ES-I3 (cell line): ENCODE results near the gene ABCA2.
A peak's percentile ranks its signal among the peaks of the same experiment; 100 is the strongest.

Source experiments
- H3K36me3 ChIP-seq: 2 replicates; pipeline ENCODE4 v1.6.1; 2013; ENCODE audit warnings: mild to moderate bottlenecking, low read length, control low read depth, moderate library complexity; ENCODE audit not compliant: insufficient read depth
- H3K4me1 ChIP-seq: 2 replicates; pipeline ENCODE4 v1.6.1; 2013; ENCODE audit warnings: mild to moderate bottlenecking, control low read depth, low read length; ENCODE audit not compliant: insufficient read depth
- H3K9ac ChIP-seq: 2 replicates; pipeline ENCODE4 v1.6.1; 2013; ENCODE audit warnings: low read depth, mild to moderate bottlenecking, low read length, moderate library complexity
- H3K9me3 ChIP-seq: 2 replicates; pipeline ENCODE4 v1.6.1; 2013; ENCODE audit warnings: mild to moderate bottlenecking, low read length, moderate library complexity; ENCODE audit not compliant: control insufficient read depth, insufficient read depth

The ABCA2 gene

DNA sequence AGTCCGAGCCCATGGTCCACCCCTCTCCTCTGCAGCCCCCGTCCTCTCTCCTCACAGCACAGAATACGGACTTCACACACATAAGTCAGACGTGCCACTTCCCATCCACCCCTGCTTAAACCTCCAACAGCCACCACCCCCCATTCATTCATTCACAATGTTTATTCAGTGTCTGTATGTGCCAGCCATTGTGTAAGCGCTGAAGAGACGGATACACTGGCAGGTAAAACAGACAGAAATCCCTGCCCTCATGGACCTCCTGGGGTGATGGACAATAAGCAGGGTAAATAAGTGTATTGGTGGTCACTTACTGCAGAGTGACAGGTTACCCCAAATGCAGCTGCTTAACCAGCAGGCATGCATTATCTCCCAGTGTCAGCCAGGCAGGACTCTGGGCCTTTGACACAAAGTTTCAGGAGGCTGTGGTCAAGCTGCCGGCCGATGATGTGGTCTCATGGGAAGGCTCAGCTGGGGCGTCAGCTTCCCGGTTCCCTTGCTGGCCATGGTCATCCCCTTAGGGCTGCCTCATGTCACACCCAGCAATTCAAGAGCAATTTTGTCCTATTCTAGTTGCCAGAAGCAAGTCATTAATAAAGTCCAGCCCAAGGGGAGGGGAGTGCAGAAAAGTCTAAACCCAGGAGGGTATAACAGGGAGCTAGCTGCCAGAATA is 37.7 kb downstream of the ABCA2 start:
- Histone ChIP-seq H3K36me3 (no peaks in the 10 kb centered on the region), H3K9me3 (peaks cover 4% of the 10 kb centered on the region; the same call in 1 of the 2 replicates)

DNA sequence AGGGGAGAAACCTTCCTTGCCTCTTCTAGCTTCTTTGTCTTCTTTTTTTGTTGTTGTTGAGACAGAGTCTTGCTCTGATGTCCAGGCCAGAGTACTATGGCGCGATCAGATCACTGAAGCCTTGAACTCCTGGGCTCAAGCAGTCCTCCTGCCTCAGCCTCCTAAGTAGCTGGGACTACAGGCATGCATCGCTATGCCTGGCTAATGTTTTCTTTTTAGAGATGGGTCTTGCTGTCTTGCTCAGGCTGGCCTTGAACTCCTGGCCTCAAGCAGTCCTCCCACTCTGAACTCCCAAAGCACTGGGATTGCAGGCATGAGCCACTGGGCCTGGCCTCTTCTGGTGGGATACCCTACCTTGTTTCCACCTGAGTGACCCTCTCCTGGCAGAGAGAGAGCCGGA is 39.2 kb downstream of the ABCA2 start:
- Histone ChIP-seq H3K36me3 (no peaks in the 10 kb centered on the region), H3K4me1 (no peaks in the 10 kb centered on the region), H3K9ac (no peak overlapping the region), H3K9me3 (peaks cover 4% of the 10 kb centered on the region; the same call in 1 of the 2 replicates)

More for the DNA sequence above, 37.7 kb downstream of the ABCA2 start:
- Histone ChIP-seq H3K4me1 (no peaks in the 10 kb centered on the region), H3K9ac (no peak overlapping the region)

DNA sequence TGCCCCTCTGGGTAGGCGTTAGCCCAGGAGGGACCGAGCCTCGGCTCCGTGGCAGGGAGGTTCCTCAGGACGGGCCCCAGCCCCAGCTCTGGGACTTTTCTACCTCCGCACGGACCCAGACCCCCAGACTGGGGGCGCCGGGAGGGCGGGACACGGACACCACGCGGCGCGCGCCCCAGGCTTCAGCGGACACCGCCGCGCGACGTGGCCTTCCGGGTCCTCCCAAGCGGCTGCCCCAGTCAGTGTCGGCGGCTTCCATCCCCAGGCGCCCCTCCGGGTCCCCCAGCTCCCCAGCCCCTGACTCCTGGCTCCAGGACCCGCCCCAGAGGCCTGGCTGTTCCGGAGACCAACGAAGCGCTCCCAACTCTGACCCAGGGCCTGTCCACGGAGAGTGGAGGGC is 42.2 kb downstream of the ABCA2 start:
- H3K4me1 ChIP-seq = no peaks in the 10 kb centered on the region
- peak overlapping the region; percentile 33; the same call in 1 of the 2 replicates for H3K9ac ChIP-seq
- no peaks in the 10 kb centered on the region for H3K36me3 ChIP-seq
- H3K9me3 ChIP-seq = peaks cover 4% of the 10 kb centered on the region; the same call in 1 of the 2 replicates

- H3K9ac ChIP-seq = peak overlapping the region; percentile 47; the same call in 1 of the 2 replicates
- H3K9me3 ChIP-seq = no peaks in the 10 kb centered on the region
- no peaks in the 10 kb centered on the region for H3K36me3 ChIP-seq
- no peaks in the 10 kb centered on the region for H3K4me1 ChIP-seq
Observed at GRCh38 chr9:136985027-136985602, 42.9 kb downstream of the ABCA2 start.

DNA sequence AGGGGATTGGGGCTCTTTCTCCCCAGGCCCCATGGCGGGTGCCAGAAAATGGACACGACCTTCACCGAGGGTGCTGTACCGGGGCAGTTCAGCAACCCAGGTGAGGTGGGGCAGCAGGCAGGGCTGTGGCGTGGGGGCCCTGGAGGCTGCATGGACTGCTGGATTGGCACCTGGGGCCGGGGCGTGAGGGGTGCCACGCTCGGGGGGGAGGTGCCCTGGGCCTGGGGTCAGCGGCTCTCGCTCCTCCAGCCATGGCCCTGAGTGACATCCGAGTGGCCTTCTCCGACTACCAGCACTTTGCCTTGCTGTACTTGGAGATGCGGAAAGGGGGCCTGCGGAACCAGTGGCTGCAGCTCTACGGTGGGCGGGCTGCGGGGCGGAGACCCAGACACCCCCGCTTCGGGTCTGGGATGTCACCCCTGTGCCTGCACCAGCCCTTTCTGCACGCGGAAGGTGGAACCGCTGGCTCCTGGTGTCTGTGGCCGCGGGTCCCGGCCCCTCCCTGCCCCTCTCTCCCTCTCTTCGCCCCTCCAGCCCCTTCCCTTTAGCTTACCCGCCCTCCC is 43.5 kb downstream of the ABCA2 start:
- Histone ChIP-seq H3K9ac (peak overlapping the region; percentile 47; the same call in 1 of the 2 replicates), H3K36me3 (no peaks in the 10 kb centered on the region), H3K4me1 (no peaks in the 10 kb centered on the region), H3K9me3 (no peaks in the 10 kb centered on the region)

DNA sequence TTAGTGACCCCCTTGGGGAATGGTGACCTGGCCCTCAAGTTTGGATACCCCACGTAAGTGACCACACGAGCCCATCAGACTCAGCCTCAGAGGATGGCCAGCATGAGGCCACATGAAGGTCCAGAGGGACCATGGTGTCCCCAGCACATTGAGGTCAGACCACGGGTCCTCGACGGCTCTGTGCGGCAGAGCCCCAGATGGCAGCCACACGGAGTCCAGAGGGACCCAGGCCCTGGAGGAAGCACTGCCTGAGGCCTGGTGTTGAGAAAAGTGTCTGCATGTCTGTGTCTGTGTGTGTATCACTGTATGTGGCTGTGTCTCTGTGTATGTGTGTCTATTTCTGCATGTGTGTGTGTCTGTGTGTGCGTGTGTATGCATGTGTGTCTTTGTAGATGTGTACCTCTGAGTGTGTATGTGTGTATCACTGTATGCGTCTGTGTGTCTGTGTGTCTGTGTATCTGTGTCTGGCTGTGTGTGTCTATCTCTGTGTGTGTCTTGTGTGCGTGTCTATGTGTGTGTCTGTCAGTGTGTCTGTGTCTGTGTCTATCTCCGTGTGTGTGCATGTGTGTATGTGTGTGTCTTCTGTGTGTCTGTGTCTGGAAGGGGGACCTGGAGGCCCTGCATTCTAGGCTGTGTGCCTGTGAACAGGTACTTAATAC is 44.3 kb downstream of the ABCA2 start:
- H3K4me1 ChIP-seq = no peaks in the 10 kb centered on the region
- H3K9ac ChIP-seq = no peak overlapping the region
- H3K36me3 ChIP-seq = no peaks in the 10 kb centered on the region
- no peaks in the 10 kb centered on the region for H3K9me3 ChIP-seq

DNA sequence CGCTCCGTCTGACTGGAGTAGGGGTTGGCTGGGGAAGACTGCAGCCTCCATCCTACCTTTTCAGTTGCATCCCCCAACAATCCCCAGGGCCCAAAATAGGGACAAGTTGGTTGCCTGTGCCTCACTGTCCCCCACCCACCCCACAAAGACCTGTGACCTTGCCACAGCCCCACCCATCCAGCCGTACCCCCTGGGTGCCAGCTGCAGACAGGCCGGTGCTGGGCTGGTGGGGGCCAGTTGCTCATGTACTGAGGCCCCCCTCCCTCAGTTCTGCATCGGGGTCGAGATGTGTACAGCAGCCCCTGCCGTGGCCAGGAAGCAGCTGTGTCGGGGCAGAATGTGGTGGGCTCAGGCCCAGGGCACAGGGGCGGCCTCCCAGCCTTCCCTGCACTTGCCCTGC is 44.9 kb downstream of the ABCA2 start:
- Histone ChIP-seq H3K9ac (no peak overlapping the region), H3K9me3 (no peaks in the 10 kb centered on the region), H3K36me3 (no peaks in the 10 kb centered on the region), H3K4me1 (no peaks in the 10 kb centered on the region)

- Histone ChIP-seq H3K4me1 (no peaks in the 10 kb centered on the region; the same call in 1 of the 2 replicates), H3K9me3 (no peaks in the 10 kb centered on the region), H3K36me3 (no peaks in the 10 kb centered on the region), H3K9ac (no peak within 1 kb of the TSS)
Observed at GRCh38 chr9:136982232-136983051, 45.6 kb downstream of the ABCA2 start, which contains the start of gene LCNL1. LCNL1 (plus strand) TSS chr9:136982993; CDS start chr9:136983587, 594 bp downstream.

DNA sequence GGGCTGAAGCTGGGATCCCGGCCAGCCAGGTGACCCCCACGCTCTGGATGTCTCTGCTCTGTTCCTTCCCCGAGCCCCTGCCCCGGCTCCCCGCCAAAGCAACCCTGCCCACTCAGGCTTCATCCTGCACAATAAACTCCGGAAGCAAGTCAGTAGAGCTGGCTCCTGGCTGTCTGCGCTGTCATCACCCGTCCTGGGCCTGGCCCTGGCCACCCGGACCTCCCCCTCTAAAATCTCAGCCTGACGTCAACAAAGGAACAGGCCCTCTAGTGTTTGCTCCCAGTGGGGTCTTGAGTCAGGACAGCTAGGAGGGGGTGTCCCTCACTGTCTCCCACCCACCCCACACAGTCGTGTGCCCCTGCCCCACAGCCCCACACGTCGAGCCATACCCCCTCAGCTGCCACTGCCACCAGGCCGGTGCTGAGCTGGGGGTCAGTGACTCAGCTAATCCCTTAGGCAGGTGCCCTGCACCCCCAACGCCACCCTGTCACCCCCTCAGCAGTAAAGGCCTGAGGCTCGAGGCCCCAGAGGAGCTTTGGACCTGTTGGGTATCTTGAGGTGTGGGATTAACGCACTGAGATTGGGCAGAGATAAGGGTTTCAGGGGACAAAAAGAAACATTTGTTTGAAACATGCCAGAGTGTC is 46.3 kb downstream of the ABCA2 start:
- Histone ChIP-seq H3K9ac (no peak overlapping the region), H3K9me3 (no peaks in the 10 kb centered on the region), H3K36me3 (no peaks in the 10 kb centered on the region), H3K4me1 (peaks cover 5% of the 10 kb centered on the region; the same call in 1 of the 2 replicates)

DNA sequence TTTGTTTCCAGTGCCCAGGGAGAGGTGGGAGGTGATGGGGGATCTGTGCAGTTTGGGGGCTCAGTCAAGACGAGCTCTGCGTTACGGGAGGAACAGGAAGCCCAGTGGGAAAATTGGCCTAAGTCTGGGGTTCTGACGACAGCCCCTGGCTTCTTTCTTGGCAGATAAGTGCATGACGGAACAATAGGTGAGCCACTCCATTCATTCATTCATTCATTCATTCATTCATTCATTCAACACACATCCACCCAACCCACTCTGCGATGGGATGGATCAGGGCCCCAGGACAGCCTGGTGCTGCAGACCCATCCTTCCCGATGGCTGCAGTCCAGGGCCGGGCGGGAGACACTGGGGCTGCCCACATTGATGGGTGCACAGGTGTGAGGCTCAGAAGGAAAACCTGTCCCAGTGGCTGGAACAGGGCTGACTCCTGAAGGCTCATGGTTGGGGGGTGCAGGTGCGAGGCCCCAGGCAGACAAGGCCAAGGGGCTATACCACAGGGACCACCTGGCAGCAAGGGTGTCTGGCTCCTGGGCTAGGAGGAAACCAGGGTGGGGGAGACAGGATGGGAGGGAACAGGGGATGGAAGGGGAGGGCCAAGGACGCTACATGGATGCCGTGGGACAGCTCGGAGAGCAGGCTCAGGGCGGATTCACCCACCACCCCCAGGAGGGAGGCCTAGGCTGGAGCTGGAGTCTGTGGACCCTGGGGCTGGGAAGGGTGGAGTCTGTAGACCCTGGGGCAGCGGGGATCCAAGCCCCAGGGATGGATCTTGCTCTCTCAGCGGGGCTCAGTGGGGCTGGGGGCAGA is 47.2 kb downstream of the ABCA2 start:
- Histone ChIP-seq H3K36me3 (no peaks in the 10 kb centered on the region), H3K9ac (no peak overlapping the region), H3K9me3 (no peaks in the 10 kb centered on the region), H3K4me1 (peaks cover 5% of the 10 kb centered on the region; the same call in 1 of the 2 replicates)

- no peaks in the 10 kb centered on the region for H3K9me3 ChIP-seq
- peaks cover 5% of the 10 kb centered on the region; the same call in 1 of the 2 replicates for H3K4me1 ChIP-seq
- H3K36me3 ChIP-seq = no peaks in the 10 kb centered on the region
- H3K9ac ChIP-seq = no peak overlapping the region; the same call in 1 of the 2 replicates
Observed at GRCh38 chr9:136979769-136980587, 48.1 kb downstream of the ABCA2 start.

GRCh38 chr9:136978865-136979544 is 49.0 kb downstream of the ABCA2 start:
- peak overlapping the region; percentile 14; the same call in 1 of the 2 replicates for H3K9ac ChIP-seq
- H3K36me3 ChIP-seq = no peaks in the 10 kb centered on the region
- peaks cover 5% of the 10 kb centered on the region; the same call in 1 of the 2 replicates for H3K4me1 ChIP-seq
- H3K9me3 ChIP-seq = no peaks in the 10 kb centered on the region
